Stomach (tissue), 4 donors: ENCODE data around the gene CD200.

Source experiments
- CTCF ChIP-seq, 7 experiments: fragments of 450-650 bp in 4 of 7; fragments of 200-600 bp in 3 of 7; sonication (generic) in 3 of 7; IDR thresholded peaks; one replicate each; pipeline ENCODE4 v1.5.1; 2016 to 2019; ENCODE audit warnings: antibody characterized with exemption in 7 of 7, control low read depth in 2 of 7, mild to moderate bottlenecking in 1 of 7
- POLR2A ChIP-seq, 4 donors: fragments of 450-650 bp; IDR thresholded peaks; one replicate each; pipeline ENCODE4 v1.6.1; 2016; ENCODE audit warnings: antibody characterized with exemption in 4 of 4, control low read depth in 2 of 4, mild to moderate bottlenecking in 1 of 4, moderate library complexity in 1 of 4
- POLR2AphosphoS5 ChIP-seq, 3 donors: sonication (generic); formaldehyde crosslinking; IDR thresholded peaks; one replicate each; pipeline ENCODE4 v1.6.1; 2016; ENCODE audit warnings: antibody characterized with exemption in 3 of 3

DNA sequence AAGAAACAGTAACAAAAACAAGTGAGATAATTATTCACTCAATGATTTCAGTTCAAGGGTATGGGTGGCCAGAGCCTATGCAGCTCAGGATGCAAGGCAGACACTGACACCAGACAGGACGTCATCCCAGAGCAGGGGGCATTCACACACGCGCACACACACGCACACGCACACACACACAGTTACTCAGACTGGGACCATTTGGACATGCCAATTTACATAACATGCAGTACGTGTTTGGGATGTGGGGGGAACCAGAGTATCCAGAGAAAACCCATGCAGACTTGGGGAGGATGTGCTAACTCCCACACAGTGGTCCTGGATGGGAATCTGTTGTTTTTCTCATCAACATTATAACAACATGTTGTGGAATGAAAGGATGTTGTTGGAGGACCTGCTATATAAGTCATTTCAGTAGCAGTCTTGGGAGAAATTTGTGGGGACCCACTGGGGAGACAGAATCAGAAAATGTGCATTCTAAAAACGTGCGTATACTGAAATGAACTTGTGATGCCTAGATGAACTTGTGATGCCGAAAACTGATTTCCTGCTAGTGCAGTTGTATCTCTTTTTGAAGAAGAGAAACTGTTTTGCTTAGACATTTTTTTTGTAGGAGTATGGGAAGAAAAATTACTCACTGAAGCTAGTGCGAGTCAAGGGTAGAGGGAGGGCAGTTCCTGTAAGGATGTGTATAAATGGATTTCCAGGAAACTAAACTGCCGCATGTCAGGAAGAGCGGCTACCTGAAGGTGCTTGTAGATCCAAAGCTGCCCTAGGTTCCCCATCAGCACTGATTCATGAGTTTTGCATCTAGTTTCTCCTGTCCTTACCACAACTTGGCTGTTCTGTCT lies 25.2 kb downstream of the CD200 start:
- TF ChIP-seq CTCF (IDR thresholded peaks at IDR 0.05) (no peak), POLR2AphosphoS5 (IDR thresholded peaks at IDR 0.05) (peak in 1 of 3 donors; percentile 27), POLR2A (IDR thresholded peaks at IDR 0.05) (no peak)
